Myocyte (in vitro differentiated cells): ENCODE data around the gene TEAD1. TPM values are rescaled to one million over a fixed set of nuclear protein-coding genes. Genes with fewer than 3 reads are reported as not detected.
A peak's percentile ranks its signal among the peaks of the same experiment; 100 is the strongest.

Experiments used
- DNase-seq: peaks from one replicate; pipeline ENCODE4 v3.0.0-alpha.2; 2012; ENCODE audit warnings: low read depth
- total RNA-seq: library from RNA; depleted of rRNA; stranded (reverse); fragments of >200 nt; gene quantifications from 2 replicates; pipeline ENCODE4 v1.2.3, GENCODE V29; 2014

Gene TEAD1
- total RNA-seq, 1 donor from 2014 or later: 136 TPM

DNA sequence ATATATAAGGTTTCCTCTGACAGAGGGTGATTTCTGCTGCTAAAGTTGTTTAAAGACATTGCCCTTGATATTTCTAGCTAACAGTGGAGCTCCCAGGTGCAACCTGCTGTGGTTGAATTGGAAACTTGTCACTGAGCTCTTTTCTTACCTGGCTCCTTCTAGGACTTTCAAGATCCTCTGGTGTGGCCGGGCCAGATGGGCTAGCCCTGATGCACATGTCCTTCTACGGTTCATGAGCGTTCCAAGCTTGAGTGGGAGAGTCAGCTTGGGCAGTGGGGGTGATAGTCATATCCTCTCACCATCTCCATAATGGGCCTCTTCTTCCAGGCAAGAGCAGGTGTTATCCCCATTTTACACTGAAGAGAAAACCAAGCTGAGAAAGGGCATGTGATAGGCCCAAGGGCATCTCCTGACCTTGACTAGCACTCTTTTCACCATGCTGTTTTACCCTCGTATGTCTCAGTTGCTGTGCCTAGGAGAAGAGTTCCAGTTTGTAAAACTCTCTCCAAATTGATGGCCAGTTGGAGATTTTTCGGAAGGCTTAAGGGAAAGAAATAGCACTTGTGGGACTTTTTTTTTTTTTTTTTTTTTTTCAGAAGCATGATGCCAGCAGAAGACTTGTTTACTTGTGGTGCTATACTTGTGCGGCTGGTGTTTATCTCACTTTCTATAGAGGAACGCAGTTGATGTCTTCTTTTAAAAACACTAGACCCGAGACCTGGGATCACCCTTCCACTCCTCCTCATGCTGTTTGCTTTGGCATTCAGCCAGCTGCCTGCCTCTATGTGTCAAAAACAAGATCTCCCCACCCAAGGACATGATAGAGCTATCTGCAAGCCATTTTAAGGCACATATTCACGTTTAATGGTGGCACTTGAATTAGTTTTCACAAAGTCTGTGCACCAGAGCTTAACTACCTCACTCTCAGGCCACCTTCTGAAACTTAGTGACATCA is 32.6 kb downstream of the TEAD1 start:
- no peak for DNase-seq

- no peak for DNase-seq
Measured at GRCh38 chr11:12707500-12707880, 33.3 kb downstream of the TEAD1 start.

DNA sequence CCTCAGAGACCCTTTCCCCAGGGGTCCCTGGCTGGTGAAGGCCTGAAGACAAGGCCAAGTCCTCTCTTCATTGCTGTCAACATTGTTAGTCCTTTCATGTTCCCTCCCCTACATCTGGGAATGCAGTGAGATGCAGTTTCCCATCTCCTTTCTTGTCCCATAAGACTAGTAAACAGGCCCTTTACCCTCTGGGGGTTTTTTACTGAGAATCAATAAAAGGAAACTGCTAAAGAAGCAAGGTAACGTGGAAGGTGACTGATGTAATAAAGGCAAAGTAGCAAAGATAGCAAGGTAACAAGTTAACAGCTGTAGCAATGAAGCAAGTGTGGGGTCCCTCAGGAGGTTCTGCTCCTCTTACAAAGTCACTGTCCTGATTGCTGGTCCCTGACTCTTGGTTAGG is 37.3 kb downstream of the TEAD1 start:
- no peak for DNase-seq

DNA sequence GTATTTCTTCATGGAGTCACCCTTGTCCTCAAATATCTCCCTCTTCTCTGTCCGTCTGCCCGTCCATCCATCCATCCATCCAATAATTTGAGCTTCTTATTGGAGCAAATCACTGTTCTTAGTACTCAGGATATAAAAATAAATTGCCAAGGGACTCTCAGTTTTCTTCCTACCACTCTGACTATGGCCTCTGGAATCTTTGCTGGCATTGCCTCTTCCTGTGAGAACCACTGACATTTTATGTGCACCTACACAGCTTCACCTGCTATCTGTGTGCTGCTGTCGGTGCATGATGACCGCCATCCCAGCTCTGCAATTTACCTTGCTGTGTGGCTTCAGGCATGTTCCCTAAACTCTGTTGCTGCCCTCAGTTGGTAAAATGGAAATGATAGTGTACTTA is 37.9 kb downstream of the TEAD1 start:
- no peak for DNase-seq

GRCh38 chr11:12715131-12715530 is 40.9 kb downstream of the TEAD1 start:
- no peak for DNase-seq

DNA sequence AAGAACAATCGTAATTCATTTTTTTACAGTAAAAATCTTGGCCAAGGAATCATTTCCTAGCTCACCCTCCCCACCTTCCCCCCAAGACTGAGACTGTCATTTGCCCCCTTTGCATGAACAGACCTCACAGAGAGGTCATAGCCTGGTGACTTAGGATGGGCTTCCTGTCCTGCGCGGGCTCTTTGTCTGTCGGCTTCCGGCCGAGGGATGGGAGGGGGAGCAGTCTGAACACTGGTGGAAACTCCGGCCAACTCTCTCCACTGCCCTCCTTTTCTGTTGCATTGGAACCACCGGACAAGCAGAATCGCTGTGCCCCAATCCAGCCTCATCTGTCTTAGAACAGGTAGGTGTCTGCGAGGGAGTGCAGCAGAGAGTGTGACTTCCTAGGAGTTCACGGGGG is 41.7 kb downstream of the TEAD1 start:
- no peak for DNase-seq

GRCh38 chr11:12716816-12717215 is 42.6 kb downstream of the TEAD1 start:
- DNase-seq: no peak

DNA sequence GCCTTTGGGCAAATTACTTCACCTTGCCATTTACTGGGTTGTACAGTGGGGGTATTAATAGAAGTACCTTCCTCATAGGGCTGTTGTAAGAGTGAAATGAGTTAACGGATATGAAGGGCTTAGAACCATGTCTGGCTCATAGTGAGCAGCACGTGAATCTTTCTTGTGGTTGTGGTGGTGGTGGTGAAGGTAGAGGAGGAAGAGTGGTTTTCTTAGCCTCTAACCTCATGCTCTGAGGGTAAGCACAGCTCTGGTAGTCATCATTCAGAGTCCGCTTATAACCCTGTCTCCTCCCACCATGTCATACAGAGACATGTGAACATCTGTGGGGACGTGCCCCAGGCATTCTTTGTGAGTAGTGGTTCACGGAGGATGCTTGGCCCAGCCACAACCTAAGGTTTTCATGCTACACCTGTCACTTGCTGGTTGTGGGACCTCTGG is 43.6 kb downstream of the TEAD1 start:
- DNase-seq: peak; percentile 87

- peak; percentile 35 for DNase-seq
Measured at GRCh38 chr11:12719221-12719620, 45.0 kb downstream of the TEAD1 start.

GRCh38 chr11:12721816-12722604 is 47.8 kb downstream of the TEAD1 start:
- no peak for DNase-seq

- DNase-seq: no peak
Measured at GRCh38 chr11:12723421-12724300, 49.4 kb downstream of the TEAD1 start.

GRCh38 chr11:12724301-12725054 is 50.3 kb downstream of the TEAD1 start:
- no peak for DNase-seq

- DNase-seq: no peak
Measured at GRCh38 chr11:12725055-12725862, 51.0 kb downstream of the TEAD1 start.

DNA sequence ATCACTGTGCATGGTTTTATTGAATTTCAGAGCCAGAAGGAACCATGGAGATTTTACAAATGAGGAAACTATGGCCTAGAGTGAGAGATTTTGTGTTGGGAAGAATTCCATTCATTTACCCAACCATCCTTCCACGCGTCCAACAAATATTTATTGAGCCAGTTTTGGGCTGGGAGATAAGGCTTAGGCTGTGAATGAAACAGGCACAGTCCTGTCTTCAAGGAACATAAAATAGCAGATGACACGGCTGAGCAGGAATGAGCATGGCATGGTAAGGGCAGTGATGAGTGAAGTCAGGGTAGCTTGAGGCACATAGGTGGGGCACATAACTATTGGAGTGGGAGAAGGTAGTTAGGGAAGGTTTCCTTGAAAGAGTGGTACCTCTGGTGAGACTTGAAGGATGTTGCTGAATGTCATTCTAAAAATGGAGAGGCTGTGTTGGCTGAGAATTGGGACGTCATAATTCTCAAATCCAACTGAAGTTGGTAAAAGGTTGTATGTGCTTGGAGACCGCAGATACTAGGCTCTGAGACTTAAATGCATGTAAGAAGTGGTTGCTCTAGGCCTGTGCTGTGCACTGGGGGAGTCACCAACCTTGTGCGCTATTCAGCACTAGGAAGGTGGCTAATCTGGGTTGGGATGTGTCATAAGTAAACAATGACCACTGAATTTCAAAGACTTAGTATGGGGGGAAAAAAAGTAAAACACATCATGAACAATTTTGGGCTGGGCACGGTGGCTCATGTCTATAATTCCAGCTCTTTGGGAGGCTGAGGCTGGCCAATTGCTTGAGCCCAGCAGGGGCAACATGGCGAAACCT is 51.9 kb downstream of the TEAD1 start:
- peak; percentile 33 for DNase-seq

GRCh38 chr11:12727563-12728211 is 53.5 kb downstream of the TEAD1 start:
- DNase-seq: no peak

GRCh38 chr11:12728417-12728816 is 54.2 kb downstream of the TEAD1 start:
- no peak for DNase-seq

DNA sequence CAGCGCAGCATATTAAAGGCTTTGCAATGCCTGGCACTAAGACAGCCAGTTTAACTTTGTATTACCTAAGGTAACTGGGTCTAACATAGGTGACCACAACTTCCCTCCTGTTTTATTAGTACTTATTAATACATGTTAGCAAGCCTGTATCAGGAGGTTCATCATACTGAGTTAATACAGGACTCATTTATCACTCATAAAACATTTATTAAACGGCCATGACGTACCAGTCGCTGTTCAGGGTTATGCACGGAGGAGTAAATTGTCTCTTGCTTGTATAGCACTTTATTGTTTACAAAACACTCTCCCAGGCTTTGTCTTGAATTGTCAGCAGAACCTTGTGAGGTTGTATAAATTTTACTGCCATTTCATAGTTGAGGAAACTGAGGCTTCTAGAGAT is 55.7 kb downstream of the TEAD1 start:
- DNase-seq: no peak

GRCh38 chr11:12731841-12732336 is 57.7 kb downstream of the TEAD1 start:
- peak; percentile 48 for DNase-seq
